GM23338 (cell line): ENCODE measurements around the gene RRP36.

Experiments used
- CREB1 ChIP-seq: fragments of 250-450 bp; sonication (Bioruptor Pico); IDR thresholded peaks from 2 replicates; pipeline ENCODE4 v1.5.0; 2020; ENCODE audit warnings: low read depth, mild to moderate bottlenecking, moderate library complexity
- CTCF ChIP-seq, 2 experiments: fragments of 200-600 bp in 1 of 2; sonication (generic) in 1 of 2; conservative IDR thresholded peaks; 2 replicates each; pipeline versions ENCODE4 v1.5.1 to v1.6.1; 2016 to 2017; ENCODE audit warnings: antibody characterized with exemption in 2 of 2, low read depth in 2 of 2, mild to moderate bottlenecking in 2 of 2, moderate library complexity in 1 of 2
- POLR2AphosphoS5 ChIP-seq: IDR thresholded peaks from 2 replicates; pipeline ENCODE4 v1.6.1; 2016; ENCODE audit warnings: antibody characterized with exemption, low read depth
- REST ChIP-seq: IDR thresholded peaks from one replicate; pipeline ENCODE4 v1.6.1; 2018; ENCODE audit warnings: antibody characterized with exemption; ENCODE audit not compliant: unreplicated experiment

GRCh38 chr6:43011207-43011606 lies 10.2 kb upstream of the RRP36 start:
- TF ChIP-seq CTCF (conservative IDR thresholded peaks at IDR 0.05; ENCODE audit: low read depth in 2 of 2), result peak in 1 of 2 experiments; percentile 49; a peak in 2 of 4 replicates
- TF ChIP-seq POLR2AphosphoS5, result no peak
- TF ChIP-seq REST, result no peak
- no peak for TF ChIP-seq CREB1 (CRISPR knock-in tag)
